Measurements from ENCODE around the gene RBM47. TPM values are rescaled to one million over a fixed set of nuclear protein-coding genes. Genes with fewer than 3 reads are reported as not detected.

The RBM47 gene
- total RNA-seq, 1 experiment from 2014 or later = 70.3 TPM

GRCh38 chr4:40401096-40401495, 228.6 kb downstream of the RBM47 start:
- H3K4me1 Mint-ChIP-seq = peaks cover 15 to 25% of the 10 kb centered on the region in 2 experiments
- H3K36me3 Mint-ChIP-seq (ENCODE audit: insufficient read depth in 1 of 3, low read depth in 3 of 3) = peaks cover 4 to 7% (median 4%) of the 10 kb centered on the region in 3 experiments
- Histone ChIP-seq H3K23me2 (ENCODE audit: insufficient read length, low read depth, low read length, poor library complexity, severe bottlenecking) (no peaks in the 10 kb centered on the region), H4K20me1 (ENCODE audit: control insufficient read depth, insufficient read depth, insufficient read length) (no peaks in the 10 kb centered on the region), H4K91ac (ENCODE audit: insufficient read length, low read depth, low read length) (no peak overlapping the region), H2BK15ac (ENCODE audit: low read depth, low read length) (no peak overlapping the region), H3K14ac (ENCODE audit: insufficient read depth, low read length) (no peak overlapping the region), H3K56ac (ENCODE audit: insufficient read length, low read depth, low read length) (no peak overlapping the region), H2BK20ac (ENCODE audit: low read depth, low read length, poor library complexity, severe bottlenecking) (no peak overlapping the region), H3T11ph (ENCODE audit: low read length) (no peak overlapping the region), H3K9ac (ENCODE audit: extremely low read depth, insufficient read length, low read length) (no peak overlapping the region), H3K23ac (ENCODE audit: insufficient read length, low read depth, low read length) (no peak overlapping the region), H3K4ac (ENCODE audit: low read depth, low read length) (no peak overlapping the region), H3K27ac (ENCODE audit: insufficient read length, low read depth, low read length) (no peak overlapping the region), H2BK5ac (ENCODE audit: insufficient read length, low read length) (no peak overlapping the region), H3K27me3 (ENCODE audit: insufficient read depth, low read length) (no peaks in the 10 kb centered on the region), H3K18ac (ENCODE audit: insufficient read length, low read depth, low read length) (no peak overlapping the region), H3K79me2 (ENCODE audit: insufficient read depth, low read length) (no peaks in the 10 kb centered on the region), H2BK120ac (ENCODE audit: low read depth, low read length, poor library complexity, severe bottlenecking) (no peak overlapping the region), H3K9me3 (ENCODE audit: control insufficient read depth, low read depth, low read length) (no peaks in the 10 kb centered on the region), H3K79me1 (ENCODE audit: insufficient read depth, low read depth, low read length, poor library complexity, severe bottlenecking) (no peaks in the 10 kb centered on the region), H4K5ac (ENCODE audit: insufficient read length, low read depth, low read length) (no peak overlapping the region), H4K8ac (replicated peaks; ENCODE audit: insufficient read length, low read depth, low read length) (no peak overlapping the region), H2BK12ac (ENCODE audit: insufficient read length, low read depth, low read length) (no peak overlapping the region), H3K4me1 (ENCODE audit: insufficient read depth, low read length) (peaks cover 4% of the 10 kb centered on the region), H2AFZ (ENCODE audit: low read length) (no peak overlapping the region), H3K4me2 (ENCODE audit: insufficient read depth, insufficient read length, low read length) (no peak overlapping the region), H2AK5ac (ENCODE audit: insufficient read length, low read length) (no peak overlapping the region)
- H3K9me3 Mint-ChIP-seq = peaks cover 6 to 7% of the 10 kb centered on the region in 2 experiments
- no peak for TF ChIP-seq CTCF (conservative IDR thresholded peaks at IDR 0.05)
- DNase-seq = no peak
- no peaks in the 10 kb centered on the region; the same call in 1 of the 2 replicates for H3K27me3 Mint-ChIP-seq (ENCODE audit: low read depth)
- peak overlapping the region in 1 of 3 experiments; percentile 40; a peak in 2 of 7 replicates for H3K27ac Mint-ChIP-seq
- H3K4me3 Mint-ChIP-seq = no peak overlapping the region
- WGBS (ENCODE audit: extremely low coverage, insufficient read length, low lambda C conversion rate) = no CpG with 5 or more reads among the region's 6 CpGs

Data from H9 (cell line).